Upper lobe of left lung (tissue), 4 donors: Measurements from ENCODE around the gene PLK3.
A peak's percentile ranks its signal among the peaks of the same experiment; 100 is the strongest.

Experiments used
- CTCF ChIP-seq, 6 experiments: fragments of 450-650 bp in 4 of 6; fragments of 200-600 bp in 2 of 6; sonication (generic) in 2 of 6; IDR thresholded peaks; one replicate each; pipeline ENCODE4 v1.5.1; 2016 to 2019; ENCODE audit warnings: antibody characterized with exemption in 6 of 6
- EP300 ChIP-seq, 4 donors: sonication (generic); formaldehyde crosslinking; IDR thresholded peaks; one replicate each; pipeline ENCODE4 v1.5.1; 2017; ENCODE audit warnings: antibody characterized with exemption in 4 of 4, control low read depth in 2 of 4
- POLR2A ChIP-seq, 4 donors: fragments of 450-650 bp; IDR thresholded peaks; one replicate each; pipeline ENCODE4 v1.5.1; 2016 to 2017; ENCODE audit warnings: antibody characterized with exemption in 4 of 4, mild to moderate bottlenecking in 2 of 4
- POLR2AphosphoS5 ChIP-seq, 2 donors: sonication (generic); formaldehyde crosslinking; IDR thresholded peaks; one replicate each; pipeline ENCODE4 v1.5.1; 2017; ENCODE audit warnings: antibody characterized with exemption in 2 of 2

GRCh38 chr1:44835738-44836675, 35.8 kb downstream of the PLK3 start:
- TF ChIP-seq CTCF (IDR thresholded peaks at IDR 0.05) (peak; percentile 64 to 84 (median 78)), POLR2A (IDR thresholded peaks at IDR 0.05) (no peak), POLR2AphosphoS5 (IDR thresholded peaks at IDR 0.05) (no peak), EP300 (IDR thresholded peaks at IDR 0.05) (no peak)
